ENCODE data around the gene NUB1. TPM values are rescaled to one million over a fixed set of nuclear protein-coding genes. Genes with fewer than 3 reads are reported as not detected.

The NUB1 gene
- total RNA-seq, 4 donors from 2014 or later: 50.5 to 60.3 (median 54.8) TPM

Other genes with a start within 250 kb of the NUB1 start
- not detected for gene GBX1, start 174.1 kb upstream of the NUB1 start, total RNA-seq
- not detected for gene ASB10, start 154.6 kb upstream of the NUB1 start, total RNA-seq
- gene H2BK1, start 131.3 kb upstream of the NUB1 start, total RNA-seq: not detected
- 10 to 100 TPM; 30.5 to 43.1 (median 36.5) TPM for gene ABCF2, start 114.6 kb upstream of the NUB1 start, total RNA-seq
- gene CHPF2, start 109.3 kb upstream of the NUB1 start, total RNA-seq: 10 to 100 TPM; 18.0 to 38.1 (median 25.7) TPM
- 10 to 100 TPM; 23.6 to 45.1 (median 39.8) TPM for gene SMARCD3, start 93.1 kb upstream of the NUB1 start, total RNA-seq
- gene WDR86, start 68.2 kb downstream of the NUB1 start, total RNA-seq: 1 to 10 TPM; 2.6 to 8.2 (median 5.9) TPM
- gene CRYGN, start 98.3 kb downstream of the NUB1 start, total RNA-seq: 1 to 10 TPM in 1 of 4 donors, under 1 TPM in 1, not detected in 2; 0.27 to 4.4 TPM
- gene RHEB, start 178.1 kb downstream of the NUB1 start, total RNA-seq: 100 to 1,000 TPM; 107 to 229 (median 155) TPM